ENCODE data around the gene SRI. TPM values are rescaled to one million over a fixed set of nuclear protein-coding genes. Genes with fewer than 3 reads are reported as not detected.

Gene SRI
- total RNA-seq, 1 donor from 2014 or later = 105 TPM

GRCh38 chr7:88155756-88156155, 64.1 kb downstream of the SRI start:
- Mint-ChIP-seq H3K9me3 (ENCODE audit: unreplicated experiment) (peaks cover 14% of the 10 kb centered on the region), H3K27me3 (ENCODE audit: unreplicated experiment) (no peaks in the 10 kb centered on the region), H3K4me3 (ENCODE audit: unreplicated experiment) (no peak overlapping the region), H3K4me1 (ENCODE audit: unreplicated experiment) (no peaks in the 10 kb centered on the region), H3K27ac (ENCODE audit: unreplicated experiment) (no peak overlapping the region), H3K36me3 (ENCODE audit: unreplicated experiment) (no peaks in the 10 kb centered on the region)
- TF ChIP-seq, protein P1, sequence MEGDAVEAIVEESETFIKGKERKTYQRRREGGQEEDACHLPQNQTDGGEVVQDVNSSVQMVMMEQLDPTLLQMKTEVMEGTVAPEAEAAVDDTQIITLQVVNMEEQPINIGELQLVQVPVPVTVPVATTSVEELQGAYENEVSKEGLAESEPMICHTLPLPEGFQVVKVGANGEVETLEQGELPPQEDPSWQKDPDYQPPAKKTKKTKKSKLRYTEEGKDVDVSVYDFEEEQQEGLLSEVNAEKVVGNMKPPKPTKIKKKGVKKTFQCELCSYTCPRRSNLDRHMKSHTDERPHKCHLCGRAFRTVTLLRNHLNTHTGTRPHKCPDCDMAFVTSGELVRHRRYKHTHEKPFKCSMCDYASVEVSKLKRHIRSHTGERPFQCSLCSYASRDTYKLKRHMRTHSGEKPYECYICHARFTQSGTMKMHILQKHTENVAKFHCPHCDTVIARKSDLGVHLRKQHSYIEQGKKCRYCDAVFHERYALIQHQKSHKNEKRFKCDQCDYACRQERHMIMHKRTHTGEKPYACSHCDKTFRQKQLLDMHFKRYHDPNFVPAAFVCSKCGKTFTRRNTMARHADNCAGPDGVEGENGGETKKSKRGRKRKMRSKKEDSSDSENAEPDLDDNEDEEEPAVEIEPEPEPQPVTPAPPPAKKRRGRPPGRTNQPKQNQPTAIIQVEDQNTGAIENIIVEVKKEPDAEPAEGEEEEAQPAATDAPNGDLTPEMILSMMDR (IDR thresholded peaks at IDR 0.05) = no peak
- no peak for DNase-seq (ENCODE audit: extremely low spot score, unreplicated experiment)

Other genes starting within 250 kb of the SRI start
- gene STEAP4, start 86.9 kb upstream of the SRI start, total RNA-seq = 0.11 and 0.21 TPM in 2 replicates

Measured in osteocyte (in vitro differentiated cells).